ENCODE results near the gene STOX1. TPM values are rescaled to one million over a fixed set of nuclear protein-coding genes. Genes with fewer than 3 reads are reported as not detected.
"Not testable (repeated sequence)": the region's sequence is repeated elsewhere in the genome, so short reads cannot be mapped to it uniquely, and the experiment has no call there.

The STOX1 gene, protein sequence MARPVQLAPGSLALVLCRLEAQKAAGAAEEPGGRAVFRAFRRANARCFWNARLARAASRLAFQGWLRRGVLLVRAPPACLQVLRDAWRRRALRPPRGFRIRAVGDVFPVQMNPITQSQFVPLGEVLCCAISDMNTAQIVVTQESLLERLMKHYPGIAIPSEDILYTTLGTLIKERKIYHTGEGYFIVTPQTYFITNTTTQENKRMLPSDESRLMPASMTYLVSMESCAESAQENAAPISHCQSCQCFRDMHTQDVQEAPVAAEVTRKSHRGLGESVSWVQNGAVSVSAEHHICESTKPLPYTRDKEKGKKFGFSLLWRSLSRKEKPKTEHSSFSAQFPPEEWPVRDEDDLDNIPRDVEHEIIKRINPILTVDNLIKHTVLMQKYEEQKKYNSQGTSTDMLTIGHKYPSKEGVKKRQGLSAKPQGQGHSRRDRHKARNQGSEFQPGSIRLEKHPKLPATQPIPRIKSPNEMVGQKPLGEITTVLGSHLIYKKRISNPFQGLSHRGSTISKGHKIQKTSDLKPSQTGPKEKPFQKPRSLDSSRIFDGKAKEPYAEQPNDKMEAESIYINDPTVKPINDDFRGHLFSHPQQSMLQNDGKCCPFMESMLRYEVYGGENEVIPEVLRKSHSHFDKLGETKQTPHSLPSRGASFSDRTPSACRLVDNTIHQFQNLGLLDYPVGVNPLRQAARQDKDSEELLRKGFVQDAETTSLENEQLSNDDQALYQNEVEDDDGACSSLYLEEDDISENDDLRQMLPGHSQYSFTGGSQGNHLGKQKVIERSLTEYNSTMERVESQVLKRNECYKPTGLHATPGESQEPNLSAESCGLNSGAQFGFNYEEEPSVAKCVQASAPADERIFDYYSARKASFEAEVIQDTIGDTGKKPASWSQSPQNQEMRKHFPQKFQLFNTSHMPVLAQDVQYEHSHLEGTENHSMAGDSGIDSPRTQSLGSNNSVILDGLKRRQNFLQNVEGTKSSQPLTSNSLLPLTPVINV
- under 1 TPM; 0.24 to 0.32 TPM for total RNA-seq
- long read RNA-seq, donor 1: 0 reads
- long read RNA-seq, donor 2: 0 reads

DNA sequence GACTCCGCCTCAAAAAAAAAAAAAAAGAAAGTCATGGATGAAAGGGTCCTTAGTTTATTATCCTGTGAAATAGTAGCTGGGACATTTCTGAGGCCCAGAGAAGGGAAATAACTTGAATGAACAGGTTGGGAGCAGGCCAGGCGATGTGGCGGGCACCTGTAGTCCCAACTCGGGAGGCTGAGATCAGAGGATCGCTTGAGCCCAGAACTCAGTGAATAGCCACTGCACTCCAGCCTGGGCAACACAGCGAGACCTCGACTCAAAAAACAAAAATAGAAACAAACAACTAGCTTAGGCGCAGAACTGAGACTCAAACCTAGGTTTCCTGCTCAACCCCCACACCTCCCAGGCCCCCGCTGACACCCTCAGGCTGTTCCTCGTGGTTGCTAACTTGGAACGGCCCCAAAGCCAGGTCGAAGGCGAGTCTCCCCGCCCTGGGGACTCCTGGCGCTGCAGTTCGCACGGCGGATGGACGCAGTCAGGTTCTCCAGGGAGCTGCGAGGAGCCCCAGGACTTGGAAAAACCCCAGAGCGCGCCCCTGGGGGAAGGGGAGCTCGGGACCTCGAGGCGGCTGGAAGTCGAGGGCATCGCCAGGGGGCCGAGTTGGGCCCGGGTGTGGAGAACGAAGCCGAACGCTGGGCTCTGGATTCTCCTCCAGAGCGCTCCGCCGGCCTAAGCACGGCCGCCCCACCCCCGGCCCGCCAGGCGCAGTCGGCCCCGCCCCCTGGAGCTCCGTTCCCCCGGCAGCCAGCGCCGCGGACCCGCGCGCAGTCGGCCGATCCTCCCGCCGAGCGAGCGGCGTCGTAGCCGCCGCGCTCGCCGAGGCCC is at the start of gene STOX1:
TSS of gene STOX1 (plus strand) at position 768 of the 828 bp plus-strand sequence. CDS start 93 bp downstream, outside the sequence.
- DNase-seq (ENCODE audit: low spot score): peak; percentile 82
- intact Hi-C loops (cut with DNase I): no loop called here

DNA sequence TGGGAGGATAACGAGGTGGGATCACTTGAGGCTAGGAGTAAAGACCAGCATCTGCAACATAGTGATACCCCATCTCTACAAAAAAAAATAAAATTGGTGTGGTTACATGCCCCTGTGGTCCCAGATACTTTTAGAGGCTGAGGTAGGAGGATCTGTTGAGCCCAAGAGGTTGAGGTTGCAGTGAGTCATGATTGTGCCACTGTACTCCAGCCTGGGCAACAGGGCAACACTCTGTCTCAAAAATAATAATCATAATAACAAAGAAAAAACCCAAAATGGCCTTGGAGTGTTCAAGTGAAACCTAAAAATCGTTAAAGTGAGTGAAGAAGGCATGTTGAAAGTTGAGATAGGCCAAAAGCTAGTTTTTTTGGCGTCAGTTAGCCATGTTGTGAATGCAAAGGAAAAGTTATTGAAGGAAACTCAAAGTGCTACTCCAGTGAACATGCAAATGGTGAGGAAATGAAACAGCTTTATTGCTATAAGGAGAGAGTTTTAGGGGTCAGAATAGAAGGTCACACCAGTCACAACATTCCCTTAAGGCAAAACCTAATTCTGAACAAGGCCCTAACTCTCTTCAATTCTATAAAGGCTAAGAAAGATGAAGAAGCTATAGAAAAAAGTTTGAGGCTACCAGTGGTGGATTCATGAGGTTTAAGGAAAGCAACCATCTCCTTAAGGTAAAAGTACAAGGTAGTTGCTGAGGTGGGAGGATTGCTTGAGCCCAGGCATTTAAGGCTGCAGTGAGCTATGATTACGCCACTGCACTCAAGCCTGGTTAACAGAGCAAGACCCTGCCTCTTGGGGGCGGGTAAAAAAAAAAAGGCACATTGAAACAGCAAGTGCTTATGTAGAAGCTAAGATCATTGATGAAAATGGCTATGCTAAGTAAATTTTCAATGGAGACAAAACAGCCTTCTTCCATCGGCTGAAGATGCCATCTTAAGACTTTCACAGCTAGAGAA is 45.4 kb upstream of the STOX1 start:
- DNase-seq (ENCODE audit: low spot score): no peak
- intact Hi-C loops (cut with DNase I): no loop called here

DNA sequence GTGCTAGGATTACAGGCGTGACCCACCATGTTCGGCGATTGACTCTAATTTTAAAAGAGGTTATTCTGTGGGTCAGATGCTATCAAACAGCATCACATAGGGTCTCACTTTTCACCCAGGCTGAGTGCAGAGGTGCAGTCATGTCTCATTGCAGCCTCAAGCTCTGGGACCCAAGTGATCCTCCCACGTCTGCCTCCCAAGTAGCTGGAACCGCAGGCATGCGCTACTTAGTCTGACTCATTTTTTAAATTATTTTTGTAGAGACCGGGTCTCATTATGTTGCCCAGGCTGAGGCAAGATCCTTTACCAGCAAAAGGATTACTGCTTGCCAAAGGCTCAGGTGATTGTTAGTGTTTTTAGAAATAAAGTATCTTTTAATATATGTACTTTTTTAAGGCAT is 42.9 kb upstream of the STOX1 start:
- no peak for DNase-seq (ENCODE audit: low spot score)
- intact Hi-C loops (cut with DNase I): no loop called here

DNA sequence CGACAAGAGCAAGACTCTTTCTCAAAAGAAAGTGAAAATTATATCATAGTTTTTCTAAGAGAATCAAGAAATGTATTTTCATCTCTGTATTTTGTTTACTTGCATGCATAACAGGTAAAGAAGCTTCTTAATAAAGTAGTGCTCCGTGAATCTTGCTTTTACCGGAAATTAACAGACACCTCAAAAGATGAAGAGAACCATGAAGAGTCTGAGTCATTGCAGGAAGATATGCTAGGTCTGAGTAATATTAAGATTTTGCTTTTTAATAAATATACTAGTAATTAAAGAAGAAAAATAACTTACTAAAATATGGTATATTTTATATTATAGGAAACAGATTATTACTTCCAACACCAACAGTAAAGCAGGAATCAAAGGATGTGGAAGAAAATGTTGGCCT is 39.5 kb upstream of the STOX1 start:
- no peak for DNase-seq (ENCODE audit: low spot score)
- intact Hi-C loops (cut with DNase I): no loop called here

DNA sequence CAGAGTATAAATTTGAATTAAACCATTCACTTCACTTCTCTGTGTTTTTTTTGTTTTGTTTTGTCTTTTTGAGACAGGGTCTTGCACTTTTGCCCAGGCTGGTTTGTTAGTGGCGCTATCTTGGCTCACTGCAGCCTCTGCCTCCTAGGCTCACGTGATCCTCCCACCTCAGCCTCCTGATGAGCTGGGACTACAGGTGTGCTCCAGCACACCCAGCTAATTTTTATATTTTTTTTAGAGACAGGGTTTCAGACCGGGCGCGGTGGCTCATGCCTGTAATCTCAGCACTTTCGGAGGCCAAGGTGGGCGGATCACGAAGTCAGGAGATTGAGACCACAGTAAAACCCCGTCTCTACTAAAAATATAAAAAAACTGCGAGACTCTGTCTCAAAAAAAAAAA is 36.9 kb upstream of the STOX1 start:
- no peak for DNase-seq (ENCODE audit: low spot score)
- intact Hi-C loops (cut with DNase I): loop anchor here in 1 of 2 donors (10.0 kb wide), 1 partner anchor 104 kb away; no protein-coding TSS in a partner anchor

DNA sequence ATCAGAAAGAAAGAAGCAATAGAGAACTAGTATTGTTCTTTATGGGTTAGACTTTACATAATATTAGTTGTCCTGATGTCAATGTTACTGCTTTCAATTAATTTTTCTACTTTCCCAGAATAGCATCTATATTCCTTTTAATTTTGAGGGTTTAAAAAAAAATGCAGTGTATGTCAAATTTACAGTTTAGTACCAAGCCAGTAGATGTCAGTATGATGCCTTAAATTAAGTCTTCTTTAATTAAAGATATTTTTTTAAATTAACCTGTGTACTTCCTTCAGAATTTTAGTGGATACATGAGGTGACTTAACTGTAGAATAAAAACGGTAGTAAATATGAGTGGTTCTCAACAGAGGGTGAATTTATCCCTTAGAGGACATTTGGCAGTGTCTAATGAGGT is 35.2 kb upstream of the STOX1 start:
- intact Hi-C loops (cut with DNase I): loop anchor here in 1 of 2 donors (10.0 kb wide), 1 partner anchor 103 kb away; no protein-coding TSS in a partner anchor
- no peak for DNase-seq (ENCODE audit: low spot score)

DNA sequence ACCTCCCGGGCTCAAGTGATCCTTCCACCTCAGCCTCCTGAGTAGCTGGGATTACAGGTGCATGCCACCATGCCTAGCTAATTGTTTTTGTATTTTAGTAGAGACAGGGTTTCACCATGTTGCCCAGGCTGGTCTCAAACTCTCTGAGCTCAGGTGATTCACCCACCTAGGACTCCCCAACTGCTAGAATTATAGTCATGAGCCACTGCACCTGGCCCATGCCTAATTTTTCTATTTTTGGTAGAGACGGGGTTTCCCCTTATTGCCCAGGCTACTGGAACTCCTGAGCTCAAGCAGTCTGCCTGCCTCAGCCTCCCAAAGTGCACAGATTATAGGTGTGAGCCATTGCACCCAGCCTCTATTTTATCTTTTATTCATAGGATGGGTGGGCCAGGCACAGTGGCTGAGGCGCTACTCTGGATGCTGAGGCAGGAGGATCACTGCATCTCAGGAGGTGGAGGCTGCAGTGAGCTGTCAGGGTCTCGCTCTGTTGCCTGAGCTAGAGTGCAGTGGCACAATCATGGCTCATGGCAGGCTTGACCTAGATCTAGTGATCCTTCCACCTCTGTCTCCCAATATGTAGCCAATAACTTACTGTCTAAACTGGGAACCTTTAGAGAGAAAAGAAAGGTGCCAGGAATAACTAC is 31.3 kb upstream of the STOX1 start:
- intact Hi-C loops (cut with DNase I): loop anchor here in 1 of 2 donors (10.0 kb wide), 1 partner anchor 99 kb away; no protein-coding TSS in a partner anchor

DNA sequence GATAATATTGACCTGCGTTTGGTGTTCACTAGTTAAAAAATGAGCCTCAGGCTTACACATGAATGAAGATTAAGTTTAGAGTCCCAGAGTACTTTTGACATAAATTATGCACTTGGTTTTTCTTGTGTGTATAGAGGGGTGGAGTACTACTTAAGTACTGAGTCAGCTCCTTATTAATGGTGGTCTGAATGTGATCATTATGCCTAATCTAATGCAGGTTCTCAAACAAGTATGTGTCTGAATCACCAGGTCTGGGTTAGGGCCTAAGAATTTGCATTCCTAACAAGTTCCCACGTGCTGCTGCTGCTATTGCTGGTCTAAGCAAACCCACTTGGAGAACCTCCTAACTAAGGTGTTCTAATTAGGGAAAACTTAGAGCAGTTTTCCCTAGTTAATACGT is 30.7 kb upstream of the STOX1 start:
- DNase-seq (ENCODE audit: low spot score): no peak
- intact Hi-C loops (cut with DNase I): loop anchor here in 1 of 2 donors (10.0 kb wide), 1 partner anchor 98 kb away; no protein-coding TSS in a partner anchor

More for the DNA sequence above, 31.3 kb upstream of the STOX1 start:
- no peak for DNase-seq (ENCODE audit: low spot score)

DNA sequence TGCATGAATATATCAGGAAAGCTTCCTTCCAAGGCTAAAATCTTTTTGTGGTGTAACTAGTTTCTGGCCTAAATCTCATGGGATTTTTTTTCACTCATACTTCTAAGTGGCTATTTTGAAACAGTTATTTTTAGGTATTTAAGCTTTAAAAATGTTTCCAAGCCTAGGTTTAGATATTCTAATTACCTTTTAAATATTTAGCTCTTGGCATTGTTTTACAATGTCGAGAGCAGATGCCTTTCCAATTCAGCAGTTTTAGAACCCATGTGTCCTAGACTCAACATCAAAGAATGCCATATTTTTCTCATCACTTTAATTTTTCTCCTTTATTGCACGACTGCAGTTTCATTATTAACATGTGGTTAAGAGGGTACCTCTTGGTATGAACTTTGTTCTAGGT is 27.1 kb upstream of the STOX1 start:
- no peak for DNase-seq (ENCODE audit: low spot score)
- intact Hi-C loops (cut with DNase I): loop anchor here in 1 of 2 donors (10.0 kb wide), 1 partner anchor 95 kb away; no protein-coding TSS in a partner anchor

DNA sequence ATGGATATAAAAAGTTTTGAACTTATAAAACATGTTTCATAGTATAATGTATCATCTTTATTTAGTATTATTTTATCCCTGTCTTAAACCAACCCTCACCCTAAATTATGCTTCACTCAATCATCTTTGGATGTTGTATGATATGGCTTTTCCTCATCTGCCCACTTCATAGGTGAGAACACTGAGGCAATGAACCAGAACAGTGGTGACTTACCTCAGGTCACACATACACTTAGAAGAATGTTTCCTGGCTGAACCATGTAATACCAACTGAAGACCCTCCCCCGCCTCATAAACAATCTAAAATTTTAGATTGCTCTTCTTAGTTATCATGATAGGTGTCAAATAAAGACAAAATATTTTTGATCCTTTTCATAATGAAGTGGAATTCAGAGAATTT is 22.6 kb upstream of the STOX1 start:
- intact Hi-C loops (cut with DNase I): loop anchor here in 1 of 2 donors (10.0 kb wide), 1 partner anchor 90 kb away; no protein-coding TSS in a partner anchor

DNA sequence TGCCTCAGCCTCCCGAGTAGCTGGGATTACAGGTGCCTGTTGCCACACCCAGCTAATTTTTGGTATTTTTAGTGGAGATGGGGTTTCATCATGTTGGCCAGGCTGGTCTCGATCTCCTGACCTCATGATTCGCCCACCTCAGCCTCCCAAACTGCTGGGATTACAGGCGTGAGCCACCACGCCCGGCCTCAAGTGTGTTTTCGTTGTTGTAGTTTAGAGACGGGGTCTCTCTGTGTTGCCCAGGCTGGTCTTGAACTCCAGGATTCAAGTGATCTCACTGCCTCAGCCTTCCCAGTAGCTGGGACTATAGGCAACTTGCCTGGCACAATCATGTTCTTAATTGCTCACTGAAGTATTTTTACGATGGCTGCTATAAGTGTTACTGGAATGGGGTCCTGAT is 16.5 kb upstream of the STOX1 start:
- intact Hi-C loops (cut with DNase I); DNase-seq (ENCODE audit: low spot score): not testable (repeated sequence)

More for the DNA sequence above, 22.6 kb upstream of the STOX1 start:
- DNase-seq (ENCODE audit: low spot score): no peak

DNA sequence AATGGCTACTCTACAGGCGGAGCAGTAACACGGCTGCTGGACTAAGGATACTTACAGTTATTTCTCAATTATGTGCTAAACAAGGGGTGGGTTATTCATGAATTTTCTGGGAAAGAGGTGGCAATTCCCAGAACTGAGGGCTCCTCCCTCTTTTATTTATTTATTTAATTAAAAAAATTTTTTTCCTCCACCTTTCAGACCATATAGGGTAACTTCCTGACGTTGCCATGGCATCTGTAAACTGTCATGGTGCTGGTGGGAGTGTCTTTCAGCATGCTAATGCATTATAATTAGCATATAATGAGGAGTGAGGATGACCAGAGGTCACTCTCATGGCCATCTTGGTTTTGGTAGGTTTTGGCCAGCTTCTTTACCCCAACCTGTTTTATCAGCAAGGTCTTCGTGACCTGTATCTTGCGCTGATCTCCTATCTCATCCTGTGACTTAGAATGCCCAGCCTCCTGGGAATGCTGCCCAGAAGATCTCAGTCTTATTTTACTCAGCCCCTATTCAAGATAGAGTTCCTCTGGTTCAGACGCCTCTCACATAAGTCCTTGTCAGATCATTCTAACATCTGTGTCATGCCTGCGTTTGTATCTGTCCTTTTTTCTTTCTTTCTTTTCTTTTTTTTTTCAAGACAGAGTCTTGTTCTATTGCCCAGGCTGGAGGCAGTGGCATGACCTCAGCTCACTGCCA is 15.9 kb upstream of the STOX1 start:
- intact Hi-C loops (cut with DNase I): no loop called here

DNA sequence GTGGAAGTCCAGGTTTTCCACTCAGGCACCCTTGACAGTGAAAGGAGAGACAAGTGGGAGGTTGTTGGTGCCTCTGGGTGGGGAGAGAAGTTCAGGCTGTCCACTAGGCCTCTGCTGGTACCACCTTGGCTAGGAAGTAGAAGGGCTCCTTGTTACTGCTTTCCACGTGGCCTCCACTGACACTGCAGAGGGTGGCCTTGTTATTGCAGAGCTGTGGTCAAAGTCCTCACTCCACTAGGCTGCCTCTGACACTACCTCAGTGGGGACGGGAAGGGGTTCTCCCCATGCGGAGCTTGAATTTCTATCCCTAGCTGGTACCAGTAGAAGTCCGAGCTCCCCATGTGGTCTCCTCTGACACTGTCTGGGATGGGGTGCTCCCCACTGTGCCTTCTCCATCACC is 14.9 kb upstream of the STOX1 start:
- no peak for DNase-seq (ENCODE audit: low spot score)
- intact Hi-C loops (cut with DNase I): no loop called here

More for the DNA sequence above, 15.9 kb upstream of the STOX1 start:
- DNase-seq (ENCODE audit: low spot score): no peak

DNA sequence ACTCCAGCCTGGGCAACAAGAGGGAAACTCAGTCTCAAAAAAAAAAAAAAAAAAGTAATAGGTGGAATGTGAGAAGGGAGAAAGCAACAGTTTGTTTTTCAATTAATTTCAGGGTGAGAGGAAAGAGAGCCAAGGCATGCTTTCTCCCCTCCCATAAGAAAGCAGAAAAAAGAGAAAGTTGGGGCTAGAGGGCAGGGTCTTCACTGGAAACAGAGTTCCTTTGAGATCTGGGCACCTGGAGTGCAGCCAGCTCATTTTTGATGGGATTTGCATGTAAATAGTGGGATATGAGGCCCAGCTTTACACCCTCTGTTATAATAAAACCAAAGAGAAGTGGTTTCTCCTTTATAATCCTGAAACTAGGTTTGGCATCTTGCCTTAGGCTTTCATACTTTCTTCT is 13.8 kb upstream of the STOX1 start:
- intact Hi-C loops (cut with DNase I): no loop called here
- DNase-seq (ENCODE audit: low spot score): no peak

DNA sequence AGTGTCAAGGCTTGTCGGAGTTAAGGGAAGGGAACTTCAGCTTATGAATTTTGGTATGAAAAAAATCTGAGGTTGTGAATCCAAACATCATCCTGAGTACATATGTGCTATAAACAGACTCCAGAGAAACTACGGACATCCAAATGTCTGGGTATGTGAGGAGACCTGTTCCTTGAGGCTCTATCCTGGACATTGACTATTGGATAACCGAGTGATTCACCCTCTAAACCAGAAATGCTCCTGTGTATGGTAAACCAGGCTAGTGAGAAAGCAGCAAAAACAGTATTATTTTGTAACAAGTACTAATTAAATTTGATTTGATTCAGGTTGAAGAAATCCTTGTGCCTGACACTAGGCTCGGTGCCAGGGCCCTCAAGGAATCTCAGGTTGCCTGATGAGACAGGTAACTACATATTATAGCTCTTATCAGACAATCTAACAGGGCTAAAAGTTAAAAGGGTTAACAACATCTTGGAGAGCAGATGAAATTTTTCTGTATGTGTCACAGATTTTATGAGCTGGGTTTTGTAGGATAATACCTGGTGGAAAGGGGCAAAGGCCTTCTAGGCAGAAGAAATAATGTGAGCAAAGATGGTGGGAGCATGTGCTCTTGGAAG is 10.4 kb upstream of the STOX1 start:
- DNase-seq (ENCODE audit: low spot score): no peak
- intact Hi-C loops (cut with DNase I): no loop called here

DNA sequence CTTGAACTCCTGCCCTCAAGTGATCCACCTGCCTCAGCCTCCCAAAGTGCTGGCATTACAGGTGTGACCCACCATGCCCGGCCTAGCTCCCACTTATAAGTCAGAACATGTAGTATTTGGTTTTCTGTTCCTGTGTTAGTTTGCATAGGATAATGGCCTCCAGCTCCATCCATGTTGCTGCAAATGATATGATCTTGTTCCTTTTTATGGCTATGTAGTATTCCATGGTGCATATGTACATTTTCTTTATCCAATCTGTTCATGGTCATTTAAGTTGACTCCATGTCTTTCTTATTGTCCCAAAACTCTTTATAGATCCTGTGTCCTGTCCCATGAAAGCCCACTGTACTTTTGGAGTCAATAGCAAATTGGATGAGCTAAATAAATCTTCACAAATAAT is 7.0 kb upstream of the STOX1 start:
- DNase-seq (ENCODE audit: low spot score); intact Hi-C loops (cut with DNase I): not testable (repeated sequence)
